Prostate gland (tissue), 2 donors: ENCODE results near the gene ABCA1. TPM values are rescaled to one million over a fixed set of nuclear protein-coding genes. Genes with fewer than 3 reads are reported as not detected.

Source experiments
- DNase-seq: peaks from one replicate; pipeline ENCODE4 v3.0.0-alpha.2; 2019; ENCODE audit warnings: low spot score
- H3K27ac ChIP-seq, 2 donors: fragments of 200-600 bp; sonication (generic); 2 replicates each; pipeline ENCODE4 v1.5.1; 2017 to 2019
- H3K27me3 ChIP-seq: fragments of 200-600 bp; sonication (generic); replicated peaks from 2 replicates; pipeline ENCODE4 v1.5.1; 2019; ENCODE audit not compliant: insufficient read depth
- H3K36me3 ChIP-seq, 2 donors: fragments of 200-600 bp; sonication (generic); 1 replicate in 1 of 2; 2 replicates in 1 of 2; pipeline versions ENCODE4 v1.5.1 to v1.8.1; 2017 to 2019
- H3K4me1 ChIP-seq: fragments of 200-600 bp; sonication (generic); replicated peaks from 2 replicates; pipeline ENCODE4 v1.5.1; 2019
- H3K4me3 ChIP-seq, 2 donors: fragments of 200-600 bp; sonication (generic); 2 replicates each; pipeline ENCODE4 v1.5.1; 2017 to 2019
- H3K9me3 ChIP-seq: fragments of 200-600 bp; sonication (generic); 2 replicates; pipeline ENCODE4 v1.5.1; 2017
- POLR2A ChIP-seq: fragments of 450-650 bp; IDR thresholded peaks from one replicate; pipeline ENCODE4 v1.6.1; 2016; ENCODE audit warnings: antibody characterized with exemption, mild to moderate bottlenecking
- POLR2AphosphoS5 ChIP-seq: sonication (generic); formaldehyde crosslinking; IDR thresholded peaks from one replicate; pipeline ENCODE4 v1.6.1; 2017; ENCODE audit warnings: antibody characterized with exemption
- WGBS: methylation state at CpG from one replicate; pipeline ENCODE4 v1.1.5; 2018; 5-methylcytosine and 5-hydroxymethylcytosine counted together
- intact Hi-C: fragments of 100-400 bp; cut with DNase I; formaldehyde crosslinking; loops from one replicate; pipeline ENCODE4 v1.14.2; 2022
- total RNA-seq, 2 donors: library from RNA; depleted of rRNA; stranded (reverse); fragments of >200 nt; gene quantifications; one replicate each; pipeline ENCODE4 v1.1.0, GENCODE V29; 2016
- TF ChIP-seq, protein P1 (sequence below), 4 experiments: fragments of 200-600 bp in 2 of 4; fragments of 450-650 bp in 2 of 4; sonication (generic) in 2 of 4; IDR thresholded peaks; 1 replicate in 3 of 4; 2 replicates in 1 of 4; pipeline ENCODE4 v1.5.1; 2016 to 2019; ENCODE audit warnings: antibody characterized with exemption in 4 of 4, mild to moderate bottlenecking in 2 of 4, moderate library complexity in 2 of 4

ABCA1 gene
- total RNA-seq, 2 donors from 2014 or later: 11.0 to 63.7 TPM

- peaks cover 4% of the 10 kb centered on the region for H3K4me1 ChIP-seq
- 74% methylated on average over 6 of the region's 6 CpGs for WGBS
- peak overlapping the region in 1 of 2 donors; percentile 19 for H3K27ac ChIP-seq
These were observed 55.1 kb downstream of the ABCA1 start for GRCh38 chr9:104872656-104873488.

GRCh38 chr9:104871961-104872527 is 55.9 kb downstream of the ABCA1 start:
- no peak for DNase-seq
- no peak for TF ChIP-seq POLR2AphosphoS5
- TF ChIP-seq, protein P1, sequence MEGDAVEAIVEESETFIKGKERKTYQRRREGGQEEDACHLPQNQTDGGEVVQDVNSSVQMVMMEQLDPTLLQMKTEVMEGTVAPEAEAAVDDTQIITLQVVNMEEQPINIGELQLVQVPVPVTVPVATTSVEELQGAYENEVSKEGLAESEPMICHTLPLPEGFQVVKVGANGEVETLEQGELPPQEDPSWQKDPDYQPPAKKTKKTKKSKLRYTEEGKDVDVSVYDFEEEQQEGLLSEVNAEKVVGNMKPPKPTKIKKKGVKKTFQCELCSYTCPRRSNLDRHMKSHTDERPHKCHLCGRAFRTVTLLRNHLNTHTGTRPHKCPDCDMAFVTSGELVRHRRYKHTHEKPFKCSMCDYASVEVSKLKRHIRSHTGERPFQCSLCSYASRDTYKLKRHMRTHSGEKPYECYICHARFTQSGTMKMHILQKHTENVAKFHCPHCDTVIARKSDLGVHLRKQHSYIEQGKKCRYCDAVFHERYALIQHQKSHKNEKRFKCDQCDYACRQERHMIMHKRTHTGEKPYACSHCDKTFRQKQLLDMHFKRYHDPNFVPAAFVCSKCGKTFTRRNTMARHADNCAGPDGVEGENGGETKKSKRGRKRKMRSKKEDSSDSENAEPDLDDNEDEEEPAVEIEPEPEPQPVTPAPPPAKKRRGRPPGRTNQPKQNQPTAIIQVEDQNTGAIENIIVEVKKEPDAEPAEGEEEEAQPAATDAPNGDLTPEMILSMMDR (IDR thresholded peaks at IDR 0.05): no peak
- TF ChIP-seq POLR2A: no peak
- Histone ChIP-seq H3K4me3 (no peak overlapping the region), H3K36me3 (no peaks in the 10 kb centered on the region), H3K4me1 (peaks cover 4% of the 10 kb centered on the region), H3K27ac (no peak overlapping the region), H3K27me3 (no peaks in the 10 kb centered on the region), H3K9me3 (no peaks in the 10 kb centered on the region)
- WGBS: 87% methylated on average over 5 of the region's 5 CpGs
- intact Hi-C loops: no loop called here

More at GRCh38 chr9:104872656-104873488, 55.1 kb downstream of the ABCA1 start:
- Histone ChIP-seq H3K4me3 (no peak overlapping the region), H3K27me3 (no peaks in the 10 kb centered on the region), H3K9me3 (no peaks in the 10 kb centered on the region), H3K36me3 (no peaks in the 10 kb centered on the region)
- TF ChIP-seq, protein P1 (IDR thresholded peaks at IDR 0.05): no peak
- TF ChIP-seq POLR2A (no peak), POLR2AphosphoS5 (peak; percentile 12)
- intact Hi-C loops: no loop called here
- DNase-seq: no peak

DNA sequence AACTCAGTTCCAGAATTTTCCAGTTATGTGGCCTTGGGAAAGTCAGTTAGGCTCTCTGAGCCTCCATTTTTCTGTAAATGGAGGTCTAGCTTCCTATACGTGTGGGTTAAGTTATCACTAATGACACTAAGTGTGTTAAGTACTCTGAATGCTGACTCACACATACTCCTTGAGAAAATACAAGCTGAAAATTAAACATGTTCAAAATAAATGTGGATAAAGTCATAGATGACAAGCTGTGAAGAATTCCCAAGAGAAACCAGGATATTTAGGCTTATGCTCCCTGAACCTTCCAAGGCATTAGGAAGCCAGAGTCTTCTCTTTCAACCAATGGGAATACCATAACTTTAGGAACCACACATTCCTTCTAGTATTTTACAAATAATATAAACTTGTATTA is 58.1 kb downstream of the ABCA1 start:
- Histone ChIP-seq H3K9me3 (no peaks in the 10 kb centered on the region), H3K4me3 (no peak overlapping the region), H3K27me3 (no peaks in the 10 kb centered on the region), H3K4me1 (peaks cover 4% of the 10 kb centered on the region), H3K36me3 (no peaks in the 10 kb centered on the region), H3K27ac (peak overlapping the region; percentile 22 to 36)
- DNase-seq: no peak
- TF ChIP-seq, protein P1 (IDR thresholded peaks at IDR 0.05): no peak
- TF ChIP-seq POLR2A (no peak), POLR2AphosphoS5 (no peak)
- 81% methylated on average over 1 of the region's 1 CpG for WGBS
- intact Hi-C loops: loop anchor here (2.0 to 10.0 kb wide), 4 partner anchors 57 to 547 kb away; no protein-coding TSS in a partner anchor

- H3K36me3 ChIP-seq: no peaks in the 10 kb centered on the region
- H3K27me3 ChIP-seq: no peaks in the 10 kb centered on the region
- H3K9me3 ChIP-seq: no peaks in the 10 kb centered on the region
- DNase-seq: peak; percentile 25
- H3K27ac ChIP-seq: peak overlapping the region; percentile 22 to 51
- H3K4me1 ChIP-seq: peaks cover 4% of the 10 kb centered on the region
- TF ChIP-seq POLR2AphosphoS5: peak; percentile 38
- no peak for TF ChIP-seq POLR2A
- WGBS: 24% methylated on average over 12 of the region's 12 CpGs
- H3K4me3 ChIP-seq: no peak overlapping the region
- intact Hi-C loops: loop anchor here (2.0 to 10.0 kb wide), 4 partner anchors 58 to 548 kb away; no protein-coding TSS in a partner anchor
These were observed 59.1 kb downstream of the ABCA1 start for GRCh38 chr9:104868687-104869404.

DNA sequence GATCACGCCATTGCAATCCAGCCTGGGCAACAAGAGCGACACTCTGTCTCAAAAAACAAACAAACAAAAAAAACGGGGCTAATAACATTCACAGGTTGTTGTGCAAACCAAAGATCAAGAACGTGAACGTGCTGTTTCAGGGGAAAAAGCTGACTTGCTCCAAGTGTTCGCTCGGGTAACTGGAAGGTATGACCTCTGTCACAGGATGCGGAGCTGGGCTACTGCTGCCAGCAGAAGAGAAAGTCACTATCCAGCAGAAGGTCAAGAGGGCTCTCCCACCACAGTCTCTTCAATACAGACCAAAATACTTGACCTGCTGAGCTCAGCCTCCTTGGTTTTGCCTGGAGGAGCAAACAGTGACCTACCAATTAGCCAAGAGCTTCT is 59.7 kb downstream of the ABCA1 start:
- H3K4me3 ChIP-seq: no peak overlapping the region
- TF ChIP-seq POLR2A (no peak), POLR2AphosphoS5 (no peak)
- TF ChIP-seq, protein P1 (IDR thresholded peaks at IDR 0.05): no peak
- no peaks in the 10 kb centered on the region for H3K36me3 ChIP-seq
- no peaks in the 10 kb centered on the region for H3K9me3 ChIP-seq
- no peak for DNase-seq
- peak overlapping the region in 1 of 2 donors; percentile 51 for H3K27ac ChIP-seq
- H3K4me1 ChIP-seq: peaks cover 4% of the 10 kb centered on the region
- H3K27me3 ChIP-seq: no peaks in the 10 kb centered on the region
- WGBS: 65% methylated on average over 8 of the region's 8 CpGs
- intact Hi-C loops: loop anchor here (2.0 to 10.0 kb wide), 4 partner anchors 59 to 549 kb away; no protein-coding TSS in a partner anchor
